Measurements from ENCODE around the gene HOXD10. TPM values are rescaled to one million over a fixed set of nuclear protein-coding genes. Genes with fewer than 3 reads are reported as not detected.

HOXD10 gene
- polyA plus RNA-seq, 1 donor: 0.24 TPM

DNA sequence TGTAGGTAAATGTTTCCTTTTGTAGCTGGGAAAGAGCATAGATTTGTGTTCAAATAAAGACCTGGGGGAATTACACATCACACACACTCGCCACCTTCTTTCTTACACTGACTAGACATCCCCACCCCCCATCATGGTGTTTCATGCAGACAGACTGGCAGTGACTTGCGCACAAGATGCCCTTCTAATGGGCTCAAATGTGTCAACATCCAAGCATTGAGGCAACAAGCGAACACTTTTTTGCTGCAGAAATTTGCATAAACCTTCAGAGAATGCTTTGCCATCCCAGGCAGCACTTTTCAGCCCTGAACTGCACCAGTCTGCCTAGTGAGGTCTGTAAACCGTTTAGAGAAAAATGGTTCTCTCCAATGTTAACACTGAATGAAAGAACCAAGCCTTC, 17.5 kb downstream of the HOXD10 start:
- no peak for DNase-seq (ENCODE audit: low read depth)

GRCh38 chr2:176135035-176135440, 18.5 kb downstream of the HOXD10 start:
- no peak for DNase-seq (ENCODE audit: low read depth)

- DNase-seq (ENCODE audit: low read depth): no peak
Measured at GRCh38 chr2:176136374-176137251, 20.0 kb downstream of the HOXD10 start.

DNA sequence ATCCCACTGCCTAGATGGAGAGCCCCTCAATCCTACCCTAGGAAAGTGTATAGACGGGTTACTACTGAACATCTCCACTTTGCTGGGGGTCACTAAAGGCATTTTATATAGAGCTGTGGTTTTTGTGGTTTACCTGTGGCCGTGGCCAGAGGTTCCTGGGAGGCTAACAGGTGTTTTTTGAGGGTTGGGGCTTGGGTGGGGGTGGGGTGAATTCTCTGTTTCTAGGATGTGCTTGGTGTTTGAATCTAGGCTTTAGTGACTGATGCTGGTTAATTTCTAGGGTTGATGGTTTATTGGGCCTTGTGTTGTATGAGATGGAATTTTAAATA, 20.6 kb downstream of the HOXD10 start:
- no peak for DNase-seq (ENCODE audit: low read depth)

DNA sequence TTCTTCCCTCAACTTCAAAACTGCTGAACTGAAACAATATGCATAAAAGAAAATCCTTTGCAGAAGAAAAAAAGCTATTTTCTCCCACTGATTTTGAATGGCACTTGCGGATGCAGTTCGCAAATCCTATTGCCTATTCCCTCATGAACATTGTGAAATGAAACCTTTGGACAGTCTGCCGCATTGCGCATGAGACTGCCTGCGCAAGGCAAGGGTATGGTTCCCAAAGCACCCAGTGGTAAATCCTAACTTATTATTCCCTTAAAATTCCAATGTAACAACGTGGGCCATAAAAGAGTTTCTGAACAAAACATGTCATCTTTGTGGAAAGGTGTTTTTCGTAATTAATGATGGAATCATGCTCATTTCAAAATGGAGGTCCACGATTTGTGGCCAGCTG, 21.3 kb downstream of the HOXD10 start:
- DNase-seq (ENCODE audit: low read depth): no peak

DNA sequence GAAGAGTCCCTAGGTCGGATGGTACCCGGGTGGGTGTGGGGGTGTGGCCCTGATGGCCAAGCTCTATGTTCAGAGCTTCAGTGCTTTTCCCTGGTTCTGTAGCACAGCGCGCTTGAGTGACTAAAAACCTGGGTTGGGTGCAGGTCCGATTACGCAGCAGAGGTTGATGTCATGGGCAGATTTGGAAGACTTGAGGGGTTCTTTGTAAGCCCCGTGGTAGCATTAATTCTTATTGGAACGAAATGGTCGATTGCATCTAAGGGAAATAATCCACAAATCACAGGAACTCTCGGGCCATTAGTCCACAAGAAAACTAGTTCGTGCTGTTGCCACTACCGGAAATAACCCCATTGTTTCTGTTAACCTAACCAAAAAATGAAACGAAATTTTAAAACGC, 21.9 kb downstream of the HOXD10 start:
- DNase-seq (ENCODE audit: low read depth): no peak

DNA sequence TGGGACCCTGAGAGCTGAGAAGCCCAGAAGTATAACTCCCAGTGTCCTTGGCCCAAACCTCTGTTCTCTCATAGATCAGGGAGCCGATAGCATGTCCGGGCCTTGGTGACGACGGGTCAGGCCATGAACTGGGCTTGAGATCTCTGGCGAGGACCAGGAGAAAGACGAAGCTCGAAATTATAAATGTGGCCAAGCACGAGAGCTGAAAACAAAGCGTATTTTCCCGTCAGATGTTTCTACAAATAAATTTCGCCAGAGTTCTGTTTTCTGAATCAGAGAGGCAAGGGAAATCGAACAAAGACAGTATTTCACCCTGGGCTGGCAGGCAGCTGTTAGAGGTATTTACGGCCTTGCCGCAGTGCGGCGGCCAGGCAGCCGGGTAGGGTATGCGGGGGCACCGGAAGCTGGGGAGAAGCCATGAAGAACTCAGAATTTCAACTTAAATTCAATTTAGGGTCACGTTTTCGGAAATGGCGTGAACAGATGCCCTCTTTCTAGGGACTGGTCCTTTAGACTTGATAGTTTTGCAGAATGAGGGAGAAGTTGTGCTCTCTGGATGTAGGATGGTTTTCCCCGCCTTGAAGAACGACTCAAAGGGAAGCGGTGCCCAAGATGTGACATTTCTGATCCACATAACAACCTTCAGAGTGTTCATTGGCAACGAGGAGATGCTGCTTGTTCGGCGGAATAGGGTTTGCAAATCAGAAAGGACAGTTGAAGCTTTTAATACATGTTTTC, 22.5 kb downstream of the HOXD10 start:
- no peak for DNase-seq (ENCODE audit: low read depth)

DNA sequence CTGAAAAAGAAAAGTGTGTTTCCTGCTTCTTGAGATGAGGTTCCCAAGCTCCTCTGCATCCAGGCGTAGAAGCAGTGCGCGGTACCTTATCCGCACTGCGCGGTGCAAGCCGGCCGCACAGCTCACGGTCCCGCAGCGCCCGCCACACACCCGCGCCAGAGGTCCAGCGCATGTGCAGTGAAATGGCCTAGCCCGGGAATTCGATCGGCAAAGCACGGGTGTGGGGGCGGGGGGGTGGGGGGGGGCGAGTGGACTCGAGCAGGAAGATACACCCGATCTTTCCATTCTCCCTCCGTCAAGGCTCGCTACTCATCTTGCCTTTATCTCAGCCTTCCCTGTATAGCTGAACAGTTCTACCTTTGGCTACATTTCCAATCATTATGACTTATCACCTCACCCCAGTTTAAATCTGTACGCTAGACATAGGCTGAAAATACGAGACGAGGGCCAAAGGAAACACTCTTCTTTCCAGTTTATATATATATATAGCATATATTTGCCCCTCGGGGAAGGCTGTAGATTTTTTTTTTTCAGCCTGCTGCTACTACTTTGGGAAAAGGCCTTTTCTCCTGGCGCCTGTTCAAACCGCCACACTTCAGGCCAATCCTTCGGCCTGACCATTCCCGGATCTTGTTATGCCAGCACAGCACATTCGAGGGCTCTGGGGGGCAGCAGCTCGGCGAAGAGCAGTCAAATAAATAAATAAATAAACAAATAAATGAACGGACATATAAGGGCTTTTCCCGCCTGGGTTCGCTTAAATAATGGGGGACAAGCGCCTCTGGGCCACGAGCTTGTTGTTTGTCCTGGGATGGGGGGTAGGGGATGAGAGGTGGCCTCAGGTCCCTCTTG, 23.3 kb downstream of the HOXD10 start:
- DNase-seq (ENCODE audit: low read depth): no peak

GRCh38 chr2:176140513-176141317, 24.1 kb downstream of the HOXD10 start:
- DNase-seq (ENCODE audit: low read depth): no peak

GRCh38 chr2:176142281-176142680, 25.7 kb downstream of the HOXD10 start:
- no peak for DNase-seq (ENCODE audit: low read depth)

GRCh38 chr2:176145085-176145969, 28.7 kb downstream of the HOXD10 start:
- DNase-seq (ENCODE audit: low read depth): no peak

DNA sequence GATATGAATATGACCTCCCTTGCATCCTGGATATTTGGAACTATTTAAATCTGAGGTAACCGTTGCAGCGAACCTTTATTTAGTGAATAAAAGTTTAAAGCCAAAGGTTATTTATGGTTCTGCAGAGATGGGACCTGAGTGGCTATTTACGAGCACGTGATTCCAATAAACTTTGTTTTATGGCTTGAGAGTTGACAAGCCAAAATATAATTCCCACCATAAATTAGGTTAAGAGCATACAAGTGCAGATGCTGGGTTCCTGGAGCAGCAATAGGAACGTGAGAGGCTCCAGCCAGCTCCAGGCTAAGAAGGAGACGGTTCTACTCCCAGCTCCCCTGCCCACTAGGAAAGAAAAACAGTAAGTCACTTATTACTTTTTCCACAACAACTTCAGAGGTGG, 29.5 kb downstream of the HOXD10 start:
- no peak for DNase-seq (ENCODE audit: low read depth)

DNA sequence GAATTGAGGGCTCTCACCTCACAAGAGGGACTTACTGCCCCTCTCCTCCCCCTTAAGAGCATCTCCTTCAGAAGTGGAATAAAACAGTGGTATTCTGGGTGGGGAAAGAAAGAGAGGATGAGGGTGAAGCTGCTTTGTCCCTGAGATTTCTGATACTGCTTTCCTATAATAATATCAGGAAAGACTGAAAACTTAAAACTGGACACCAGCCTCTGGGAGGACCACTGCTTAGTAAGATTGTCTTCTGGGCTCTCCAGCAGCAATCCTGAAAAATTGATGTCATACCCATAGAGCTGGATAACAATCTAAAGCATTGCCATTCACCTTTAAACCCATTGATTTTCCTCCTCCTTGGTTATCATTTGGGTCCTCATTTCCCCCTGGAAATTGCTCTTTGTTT, 30.1 kb downstream of the HOXD10 start:
- no peak for DNase-seq (ENCODE audit: low read depth)

- no peak for DNase-seq (ENCODE audit: low read depth)
Measured at GRCh38 chr2:176147210-176147799, 30.7 kb downstream of the HOXD10 start.

- no peak for DNase-seq (ENCODE audit: low read depth)
Measured at GRCh38 chr2:176147800-176148496, 31.4 kb downstream of the HOXD10 start.

DNA sequence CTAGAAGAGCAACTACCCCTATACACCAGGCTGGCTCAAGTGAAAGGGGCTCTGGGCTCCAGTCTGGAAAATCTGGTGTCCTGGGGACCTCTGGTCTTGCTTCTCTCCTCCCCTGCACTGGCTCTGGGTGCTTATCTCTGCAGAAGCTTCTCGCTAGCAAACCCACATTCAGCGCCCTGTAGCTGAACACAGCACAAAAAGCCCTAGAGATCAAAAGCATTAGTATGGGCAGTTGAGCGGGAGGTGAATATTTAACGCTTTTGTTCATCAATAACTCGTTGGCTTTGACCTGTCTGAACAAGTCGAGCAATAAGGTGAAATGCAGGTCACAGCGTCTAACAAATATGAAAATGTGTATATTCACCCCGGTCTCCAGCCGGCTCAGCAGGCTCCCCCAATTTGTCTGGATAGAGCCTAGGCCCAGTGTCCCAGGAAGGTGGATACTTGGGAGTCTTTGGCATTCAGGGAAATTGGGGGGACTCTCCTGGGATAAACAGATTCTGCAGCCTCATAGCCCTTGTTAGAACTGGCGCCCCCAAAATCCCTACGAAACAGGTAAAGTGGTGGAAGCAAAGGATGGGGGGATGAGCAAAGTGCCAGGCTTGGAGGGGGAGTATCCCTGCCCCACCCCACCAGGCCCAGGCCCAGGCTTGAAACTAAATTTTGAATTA, 32.3 kb downstream of the HOXD10 start:
- no peak for DNase-seq (ENCODE audit: low read depth)

GRCh38 chr2:176149481-176149938, 32.9 kb downstream of the HOXD10 start:
- no peak for DNase-seq (ENCODE audit: low read depth)

- no peak for DNase-seq (ENCODE audit: low read depth)
Measured at GRCh38 chr2:176149939-176150583, 33.5 kb downstream of the HOXD10 start.
